GM21723 (cell line): ENCODE results near the gene PCSK5.
A peak's percentile ranks its signal among the peaks of the same experiment; 100 is the strongest.
"Not testable (repeated sequence)": the region's sequence is repeated elsewhere in the genome, so short reads cannot be mapped to it uniquely, and the experiment has no call there.

Source experiments
- ATAC-seq: cut with Tn5 transposase; IDR thresholded peaks from one replicate; pipeline ENCODE4 v1.9.1; 2021; ENCODE audit warnings: mild to moderate bottlenecking, moderate library complexity; ENCODE audit not compliant: unreplicated experiment

Gene PCSK5

DNA sequence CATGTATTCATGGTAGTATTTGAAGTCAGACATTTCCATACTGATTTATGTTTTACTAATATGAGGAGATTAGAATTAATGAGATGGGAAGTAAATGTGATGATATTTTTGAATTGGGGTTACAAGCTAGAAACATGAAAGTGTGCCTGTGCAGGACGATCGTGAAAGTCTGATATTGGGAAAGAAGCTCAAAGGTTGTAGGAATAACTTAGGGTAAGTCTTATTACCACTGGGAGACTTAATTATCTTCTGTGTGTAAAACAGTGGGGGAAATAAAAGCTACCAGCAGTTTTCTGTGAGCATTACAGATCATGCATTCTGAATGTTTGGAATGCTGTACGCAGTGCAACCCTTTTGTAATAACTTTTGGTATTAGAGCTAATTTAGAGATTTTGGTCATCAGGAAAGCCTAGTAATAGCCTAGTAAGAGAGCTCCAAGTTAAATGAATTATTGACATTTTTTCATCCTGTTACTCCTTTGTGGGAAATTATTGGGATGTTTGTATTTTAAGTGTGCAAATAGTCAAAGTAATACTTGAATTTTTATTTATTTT, 153.9 kb downstream of the PCSK5 start:
- no peak for ATAC-seq

GRCh38 chr9:76045221-76045620, 154.7 kb downstream of the PCSK5 start:
- ATAC-seq: no peak

DNA sequence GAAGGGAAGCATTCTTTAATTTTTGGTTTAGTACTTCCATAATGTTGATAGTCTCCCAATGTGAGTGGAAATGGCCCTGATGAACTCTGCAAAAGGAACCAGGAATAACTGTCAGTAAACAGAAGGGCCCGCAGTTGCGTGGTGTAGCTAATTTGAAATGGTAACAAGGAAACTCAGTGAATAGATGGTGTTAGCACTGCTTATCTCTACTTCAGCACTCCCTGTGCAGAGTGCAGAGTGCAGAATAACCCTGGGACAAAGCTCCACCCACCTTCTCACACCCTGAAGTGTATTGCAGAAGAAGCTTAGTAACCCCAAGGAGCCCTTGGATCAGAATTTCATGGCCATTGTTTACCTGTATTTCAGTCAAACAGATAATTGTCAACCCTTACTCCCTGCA, 158.9 kb downstream of the PCSK5 start:
- no peak for ATAC-seq

DNA sequence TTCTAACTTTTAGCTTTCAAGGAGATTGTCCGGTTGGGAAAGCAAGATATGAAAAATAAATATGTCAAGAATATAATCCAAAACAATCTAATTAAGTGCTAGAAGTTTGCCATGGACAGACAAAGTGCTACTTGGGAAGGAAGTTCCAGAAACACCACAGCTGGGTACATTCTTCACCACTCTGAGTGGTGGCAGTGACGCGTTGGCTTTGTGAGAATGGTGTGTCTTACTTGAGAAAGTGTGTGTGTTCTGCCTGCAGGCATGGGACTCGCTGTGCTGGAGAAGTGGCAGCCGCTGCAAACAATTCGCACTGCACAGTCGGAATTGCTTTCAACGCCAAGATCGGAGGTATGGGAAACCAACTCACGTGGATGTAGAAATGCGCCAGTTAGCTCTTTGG, 177.2 kb downstream of the PCSK5 start:
- ATAC-seq: no peak

DNA sequence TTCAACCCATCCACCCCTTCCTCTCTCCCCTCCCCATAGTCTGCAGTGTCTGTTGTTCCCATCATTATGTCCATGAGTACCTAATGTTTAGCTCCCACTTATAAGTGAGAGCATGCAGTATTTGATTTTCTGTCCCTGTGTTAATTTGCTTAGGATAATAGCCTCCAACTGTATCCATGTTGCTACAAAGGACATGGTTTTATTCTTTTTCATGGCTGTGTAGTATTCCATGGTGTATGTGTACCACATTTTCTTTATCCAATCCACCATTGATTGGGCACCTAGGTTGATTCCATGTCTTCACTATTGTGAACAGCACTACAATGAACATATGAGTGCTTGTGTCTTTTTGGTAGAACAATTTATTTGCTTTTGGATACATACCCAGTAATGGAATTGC, 187.1 kb downstream of the PCSK5 start:
- no peak for ATAC-seq

DNA sequence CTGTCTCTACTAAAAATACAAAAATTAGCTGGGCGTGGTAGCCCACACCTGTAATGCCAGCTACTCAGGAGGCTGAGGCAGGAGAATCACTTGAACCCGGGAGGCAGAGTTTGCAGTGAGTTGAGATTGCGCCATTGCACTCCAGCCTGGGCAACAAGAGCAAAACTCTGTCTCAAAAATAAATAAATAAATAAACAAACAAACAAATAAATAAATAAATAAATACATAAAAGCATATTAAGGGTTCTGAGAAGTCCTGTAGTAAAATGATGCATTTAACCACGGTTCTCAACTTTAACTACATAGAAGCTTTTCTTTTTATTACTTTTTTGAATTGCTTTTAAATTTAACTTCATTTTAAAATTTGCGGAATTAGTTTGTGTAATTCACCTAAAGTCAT, 190.8 kb downstream of the PCSK5 start:
- ATAC-seq: not testable (repeated sequence)

DNA sequence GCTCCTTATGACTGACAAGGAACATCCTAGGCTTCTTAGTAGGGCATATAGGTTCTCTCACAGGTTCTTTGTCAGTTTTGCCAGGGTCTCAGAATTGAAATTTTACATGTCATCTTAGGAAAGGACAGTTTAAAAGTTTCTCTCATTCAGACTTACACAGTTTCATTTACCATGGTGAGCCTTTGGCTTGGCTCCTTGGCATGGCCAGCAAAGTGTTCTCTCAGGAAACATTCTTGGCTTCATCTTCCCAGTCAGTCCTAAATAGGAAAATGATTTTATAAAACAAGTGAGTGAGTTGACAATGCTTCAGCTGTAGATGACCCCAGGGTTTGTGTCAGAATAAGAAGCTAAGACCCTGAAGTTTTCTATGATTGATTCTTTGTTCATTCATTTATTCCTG, 191.6 kb downstream of the PCSK5 start:
- ATAC-seq: no peak

DNA sequence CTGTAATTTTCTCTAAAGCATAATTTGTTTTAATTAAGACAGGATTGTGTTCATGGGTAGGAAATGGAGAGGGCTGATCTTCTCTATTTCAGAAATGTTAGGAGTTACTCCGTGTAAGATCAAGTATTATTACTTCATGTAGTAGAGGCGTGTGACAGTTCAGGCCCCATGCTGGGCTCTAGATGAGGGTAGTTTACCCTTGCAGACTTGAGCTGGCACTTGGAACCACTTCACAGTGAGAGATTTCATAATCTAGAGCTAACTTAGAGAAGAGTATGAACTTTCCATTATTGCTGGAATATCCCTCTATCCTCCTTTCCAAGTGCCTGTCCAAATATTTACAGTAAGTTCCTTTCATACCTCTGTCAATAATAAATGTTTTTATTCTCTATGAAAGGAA, 195.1 kb downstream of the PCSK5 start:
- ATAC-seq: no peak

DNA sequence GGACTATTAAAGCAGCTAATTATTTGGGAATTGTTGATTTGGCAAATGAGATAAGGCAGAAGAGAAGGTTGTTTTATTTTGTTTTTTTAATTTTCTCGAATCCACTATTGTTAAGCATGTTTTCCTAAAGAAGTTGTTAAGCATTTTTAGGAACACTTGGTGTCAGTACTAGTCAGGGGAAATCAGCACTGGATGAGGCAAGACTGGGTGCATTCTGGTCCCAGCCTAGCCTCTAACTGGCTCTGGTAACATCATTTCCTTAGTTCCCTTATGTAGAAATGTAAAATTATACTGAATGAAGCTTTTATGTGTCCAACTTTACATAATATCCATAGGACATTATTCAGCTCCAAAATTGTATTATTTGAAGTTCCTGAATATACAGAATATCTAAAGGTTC, 196.1 kb downstream of the PCSK5 start:
- ATAC-seq: no peak

DNA sequence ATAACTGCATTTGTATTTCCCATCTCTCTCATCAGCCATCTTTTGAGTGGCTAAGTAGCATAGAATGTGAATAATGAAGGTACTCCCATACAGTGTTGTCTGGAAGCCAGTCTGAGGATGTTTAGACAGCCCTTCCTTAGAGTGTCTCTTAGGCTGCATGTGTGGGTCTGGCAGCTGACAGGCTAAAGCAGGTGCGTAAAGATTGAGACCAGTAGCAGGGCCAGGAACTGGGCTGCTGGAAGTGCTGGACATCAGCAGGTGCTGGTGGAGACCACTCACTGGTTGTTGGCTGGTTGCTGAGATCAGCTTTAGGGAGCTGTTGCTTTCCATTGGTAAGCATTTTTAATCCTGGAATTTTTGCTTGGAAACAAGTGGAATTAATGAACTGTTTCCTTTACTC, 197.5 kb downstream of the PCSK5 start:
- ATAC-seq: no peak

GRCh38 chr9:76090330-76090729, 199.9 kb downstream of the PCSK5 start:
- ATAC-seq: no peak

DNA sequence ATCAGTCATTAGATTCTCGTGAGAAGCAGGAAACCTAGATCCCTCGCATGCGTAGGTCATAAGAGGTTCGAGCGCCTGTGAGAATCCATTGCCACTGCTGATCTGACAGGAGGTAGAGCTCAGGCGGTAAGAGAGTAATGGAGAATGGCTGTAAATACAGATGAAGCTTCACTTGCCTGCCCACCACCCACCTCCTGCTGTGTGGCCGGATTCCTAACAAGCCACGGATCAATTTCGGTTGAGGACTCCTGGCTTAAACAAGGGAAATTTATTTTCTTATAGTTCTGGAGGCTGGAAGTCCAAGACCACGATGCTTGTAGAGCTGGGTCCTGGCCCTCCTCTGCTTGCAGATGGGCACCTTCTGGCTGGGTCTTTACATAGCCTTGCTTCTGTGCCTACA, 200.4 kb downstream of the PCSK5 start:
- no peak for ATAC-seq

DNA sequence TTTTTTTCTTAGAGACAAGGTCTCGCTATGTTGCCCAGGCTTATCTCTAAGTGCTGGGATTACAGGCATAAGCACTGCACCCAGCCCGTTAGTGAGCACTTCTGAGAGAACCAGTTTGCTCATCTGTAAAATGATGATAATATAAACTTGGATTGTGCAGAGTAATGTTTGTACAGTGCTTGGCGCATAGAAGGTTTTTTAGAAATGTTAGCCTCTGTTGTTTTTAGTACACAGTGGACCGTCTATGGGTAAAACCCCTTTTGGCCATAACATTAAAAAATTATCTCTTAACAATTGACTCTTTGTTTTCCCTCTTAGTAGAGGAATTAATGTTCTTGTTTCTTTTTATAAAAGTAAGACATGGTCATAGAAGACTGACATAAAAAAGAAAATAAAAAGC, 202.1 kb downstream of the PCSK5 start:
- ATAC-seq: no peak

DNA sequence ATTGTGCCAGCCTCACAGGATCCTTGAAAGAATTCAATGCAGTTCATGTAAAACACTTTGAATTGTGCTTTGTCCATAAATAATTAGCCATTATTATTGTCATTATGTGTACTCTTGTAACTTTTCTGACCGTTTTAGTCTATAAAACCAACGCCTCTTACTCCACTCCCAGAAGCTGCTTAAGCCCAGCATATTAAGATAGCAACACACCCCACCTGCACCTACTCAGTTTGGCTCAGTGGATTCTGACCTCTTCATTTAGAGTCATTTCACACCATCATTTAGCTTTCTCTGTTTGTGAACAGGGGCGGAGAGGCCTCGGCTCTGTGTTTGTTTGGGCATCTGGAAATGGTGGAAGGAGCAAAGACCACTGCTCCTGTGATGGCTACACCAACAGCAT, 205.1 kb downstream of the PCSK5 start:
- ATAC-seq: no peak

GRCh38 chr9:76099516-76099915, 209.0 kb downstream of the PCSK5 start:
- no peak for ATAC-seq

- no peak for ATAC-seq
Measured at GRCh38 chr9:76101075-76101474, 210.6 kb downstream of the PCSK5 start.

- ATAC-seq: no peak
Measured at GRCh38 chr9:76101491-76101890, 211.0 kb downstream of the PCSK5 start.

GRCh38 chr9:76101947-76102346, 211.5 kb downstream of the PCSK5 start:
- ATAC-seq: no peak

DNA sequence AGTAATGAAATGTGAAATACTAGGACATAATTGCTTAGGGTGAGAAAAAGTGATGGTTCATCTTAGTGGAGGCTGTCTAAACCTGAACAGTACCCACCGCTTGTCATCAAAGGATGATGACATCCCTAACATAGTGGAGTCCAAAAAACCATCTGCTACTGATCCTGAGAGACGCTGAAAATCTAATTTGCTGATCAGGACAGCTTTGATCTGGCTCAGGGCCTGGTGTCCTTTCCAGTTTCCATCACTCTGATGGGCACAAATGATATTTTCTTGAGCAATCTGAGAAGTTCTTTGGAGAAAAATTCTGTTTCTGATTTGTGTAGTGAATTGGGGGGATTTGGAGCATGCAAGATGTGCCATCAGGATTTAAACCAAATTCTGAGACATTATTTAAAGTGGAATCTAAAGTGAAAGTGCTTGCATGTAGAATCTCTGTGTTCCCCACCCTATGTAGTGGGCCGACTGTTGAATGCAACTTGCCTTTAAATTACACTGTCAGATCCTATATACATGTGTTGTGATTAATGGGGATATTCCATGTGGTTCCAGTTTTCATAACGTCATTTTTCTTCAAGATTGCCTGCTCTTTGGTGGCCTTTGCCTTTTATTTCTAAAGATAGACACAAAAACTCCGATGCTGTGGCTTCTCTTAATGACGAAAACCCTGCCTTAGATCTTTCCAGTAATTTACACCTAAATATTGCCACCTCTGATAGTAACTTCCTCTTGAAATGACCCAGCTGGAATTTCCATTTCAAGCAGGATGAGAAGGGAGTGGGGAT, 213.2 kb downstream of the PCSK5 start:
- no peak for ATAC-seq

GRCh38 chr9:76107482-76107881, 217.0 kb downstream of the PCSK5 start:
- no peak for ATAC-seq

GRCh38 chr9:76109953-76110352, 219.5 kb downstream of the PCSK5 start:
- ATAC-seq: no peak

- ATAC-seq: peak; percentile 51
Measured at GRCh38 chr9:76112151-76112550, 221.7 kb downstream of the PCSK5 start.

GRCh38 chr9:76114144-76114543, 223.7 kb downstream of the PCSK5 start:
- ATAC-seq: no peak
